HG03060 (cell line): Measurements from ENCODE around the gene RNF220.

Experiments
- ATAC-seq: cut with Tn5 transposase; IDR thresholded peaks from one replicate; pipeline ENCODE4 v1.9.1; 2021; ENCODE audit warnings: low read depth, moderate number of reproducible peaks; ENCODE audit not compliant: unreplicated experiment

RNF220 gene

GRCh38 chr1:44515416-44515815, 110.4 kb downstream of the RNF220 start:
- ATAC-seq: no peak

- ATAC-seq: no peak
Observed at GRCh38 chr1:44519035-44519676, 114.1 kb downstream of the RNF220 start.

- ATAC-seq: no peak
Observed at GRCh38 chr1:44521378-44522080, 116.5 kb downstream of the RNF220 start.

GRCh38 chr1:44523593-44524591, 118.8 kb downstream of the RNF220 start:
- ATAC-seq: no peak

- ATAC-seq: no peak
Observed at GRCh38 chr1:44524655-44525500, 119.8 kb downstream of the RNF220 start.

- no peak for ATAC-seq
Observed at GRCh38 chr1:44526295-44527073, 121.4 kb downstream of the RNF220 start.

GRCh38 chr1:44531785-44532566, 126.9 kb downstream of the RNF220 start:
- peak; percentile 47 for ATAC-seq

- ATAC-seq: no peak
Observed at GRCh38 chr1:44532567-44532944, 127.5 kb downstream of the RNF220 start.

GRCh38 chr1:44534771-44535170, 129.7 kb downstream of the RNF220 start:
- no peak for ATAC-seq

GRCh38 chr1:44536357-44537209, 131.5 kb downstream of the RNF220 start:
- no peak for ATAC-seq

GRCh38 chr1:44537538-44537937, 132.5 kb downstream of the RNF220 start:
- ATAC-seq: no peak

GRCh38 chr1:44537956-44538355, 132.9 kb downstream of the RNF220 start:
- no peak for ATAC-seq

GRCh38 chr1:44539991-44540730, 135.1 kb downstream of the RNF220 start:
- ATAC-seq: no peak

- ATAC-seq: no peak
Observed at GRCh38 chr1:44542420-44543063, 137.5 kb downstream of the RNF220 start.

- no peak for ATAC-seq
Observed at GRCh38 chr1:44543064-44543744, 138.1 kb downstream of the RNF220 start.

- no peak for ATAC-seq
Observed at GRCh38 chr1:44543786-44544185, 138.7 kb downstream of the RNF220 start.
